Fibroblast of peridontal ligament (primary cell): Measurements from ENCODE around the gene ARFGAP1.
"Not testable (repeated sequence)": the region's sequence is repeated elsewhere in the genome, so short reads cannot be mapped to it uniquely, and the experiment has no call there.

Source experiments
- DNase-seq: peaks from one replicate; pipeline ENCODE4 v3.0.0-alpha.2; 2010; ENCODE audit errors: extremely low read depth

Gene ARFGAP1

GRCh38 chr20:63240004-63240403, 32.6 kb upstream of the ARFGAP1 start:
- no peak for DNase-seq

DNA sequence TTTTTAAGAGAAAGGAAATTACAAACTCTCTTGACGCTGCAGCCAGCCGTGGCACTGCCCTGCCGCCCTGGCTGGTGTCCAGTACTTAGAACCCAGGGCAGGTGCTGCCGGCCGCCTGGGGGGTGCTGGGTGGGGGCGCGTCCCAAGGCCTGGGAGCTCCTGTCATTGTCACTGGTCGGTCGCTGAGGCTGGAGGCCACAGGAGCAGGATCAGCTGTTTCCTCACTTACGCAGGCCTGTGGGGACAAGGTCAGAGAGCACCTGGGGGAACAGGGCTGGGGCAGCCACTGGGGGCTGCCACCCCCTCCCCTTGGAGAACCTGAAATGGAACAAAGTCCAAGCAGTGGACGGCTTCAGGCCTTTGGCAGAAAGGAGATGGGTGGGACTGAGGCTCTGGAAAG, 31.3 kb upstream of the ARFGAP1 start:
- DNase-seq: no peak

DNA sequence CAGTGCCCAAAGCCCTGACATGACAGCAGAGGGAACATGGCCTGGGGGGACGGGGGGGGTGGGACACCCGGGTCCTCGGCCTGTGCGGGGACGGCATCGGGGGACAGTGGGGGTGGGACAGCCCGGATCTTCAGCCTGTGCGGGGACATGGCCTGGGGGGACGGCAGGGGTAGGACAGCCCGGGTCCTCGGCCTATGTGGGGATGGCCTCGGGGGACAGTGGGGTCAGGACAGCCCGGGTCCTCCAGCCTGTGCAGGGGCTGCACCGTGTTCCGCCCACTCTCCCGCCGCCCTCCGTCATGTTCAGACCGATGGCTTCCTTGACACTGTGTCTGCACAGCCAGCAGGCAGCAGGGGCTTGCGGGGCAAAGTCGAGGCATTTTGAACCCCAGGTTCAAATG, 29.9 kb upstream of the ARFGAP1 start:
- no peak for DNase-seq

DNA sequence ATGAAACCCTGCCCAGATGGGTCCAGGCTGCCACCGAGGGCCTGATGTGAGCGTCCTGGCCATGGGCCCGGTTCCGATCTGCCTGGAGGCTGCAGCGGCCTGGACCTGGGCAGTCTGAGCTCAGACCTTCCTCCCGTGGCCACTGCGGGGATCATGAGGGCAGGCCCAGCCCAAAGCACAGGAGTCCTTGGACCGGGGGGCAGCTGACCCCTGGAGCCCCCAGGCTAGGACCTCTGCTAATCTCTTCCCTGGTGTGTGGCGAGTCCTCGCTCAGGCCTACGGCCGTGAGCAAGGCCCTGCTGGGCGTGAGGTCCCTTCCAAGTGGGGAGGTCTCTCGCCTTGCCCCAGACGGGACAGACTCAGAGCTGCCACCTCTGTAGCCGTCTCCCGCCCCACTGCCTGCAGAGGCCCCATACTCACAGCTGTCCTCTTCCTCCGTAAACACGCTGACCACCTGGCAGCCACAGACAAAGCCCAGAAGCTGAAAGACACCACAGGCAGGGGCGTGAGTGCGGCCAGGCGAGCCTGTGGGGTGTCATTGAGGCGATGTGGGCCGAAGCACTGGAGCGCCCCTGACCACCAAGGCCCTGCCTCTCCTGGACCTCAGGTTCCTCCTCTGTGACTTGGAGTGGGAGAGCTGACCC, 28.9 kb upstream of the ARFGAP1 start:
- no peak for DNase-seq

DNA sequence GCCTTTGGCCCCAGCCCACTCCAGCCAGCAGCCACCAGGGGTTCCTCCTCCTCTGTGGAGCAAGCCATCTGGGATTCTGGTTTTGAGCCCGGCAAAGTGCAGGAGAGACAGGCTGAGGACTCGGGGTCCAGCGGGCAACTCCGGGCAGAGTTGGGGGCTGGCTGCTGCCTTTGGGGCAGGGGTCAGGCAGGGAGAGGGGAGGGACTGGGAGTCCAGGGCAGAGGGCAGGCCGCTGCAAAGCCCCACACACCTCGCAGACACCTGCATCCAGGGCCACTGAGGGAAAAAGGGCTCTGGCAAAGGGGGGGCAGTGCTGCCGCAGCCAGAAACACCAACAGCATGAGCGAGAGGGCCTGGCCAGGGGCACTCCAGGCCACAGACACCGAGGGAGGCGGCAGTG, 28.1 kb upstream of the ARFGAP1 start:
- no peak for DNase-seq

- no peak for DNase-seq
Measured at GRCh38 chr20:63246490-63247288, 25.9 kb upstream of the ARFGAP1 start.

DNA sequence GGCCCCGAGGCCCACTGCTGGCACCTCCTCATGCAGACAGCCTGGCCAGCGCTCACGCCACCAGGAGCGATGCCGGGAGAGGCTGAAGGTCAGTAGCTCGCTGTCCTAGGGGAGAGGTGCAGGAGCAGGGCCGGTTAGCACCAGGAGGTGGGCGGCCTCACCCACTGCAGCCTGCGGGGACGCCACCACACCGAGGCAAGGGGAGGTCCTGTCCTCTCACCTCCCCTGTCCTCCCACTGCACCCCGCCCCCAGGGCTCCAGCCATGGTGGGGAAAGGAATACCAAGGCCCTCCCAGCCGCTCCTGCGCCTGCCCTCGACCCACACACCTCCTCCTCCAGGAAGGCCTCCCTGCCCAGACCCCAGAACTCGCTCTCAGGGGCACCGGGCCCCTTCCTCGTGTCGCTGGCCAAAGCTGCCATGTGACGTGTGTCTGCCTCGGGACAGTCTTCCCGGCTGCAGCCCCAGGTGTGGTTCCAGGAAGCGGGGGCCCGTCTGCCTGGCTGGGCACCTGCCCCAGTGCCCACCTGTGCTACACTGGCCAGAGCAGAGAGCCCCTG, 24.9 kb upstream of the ARFGAP1 start:
- DNase-seq: no peak

DNA sequence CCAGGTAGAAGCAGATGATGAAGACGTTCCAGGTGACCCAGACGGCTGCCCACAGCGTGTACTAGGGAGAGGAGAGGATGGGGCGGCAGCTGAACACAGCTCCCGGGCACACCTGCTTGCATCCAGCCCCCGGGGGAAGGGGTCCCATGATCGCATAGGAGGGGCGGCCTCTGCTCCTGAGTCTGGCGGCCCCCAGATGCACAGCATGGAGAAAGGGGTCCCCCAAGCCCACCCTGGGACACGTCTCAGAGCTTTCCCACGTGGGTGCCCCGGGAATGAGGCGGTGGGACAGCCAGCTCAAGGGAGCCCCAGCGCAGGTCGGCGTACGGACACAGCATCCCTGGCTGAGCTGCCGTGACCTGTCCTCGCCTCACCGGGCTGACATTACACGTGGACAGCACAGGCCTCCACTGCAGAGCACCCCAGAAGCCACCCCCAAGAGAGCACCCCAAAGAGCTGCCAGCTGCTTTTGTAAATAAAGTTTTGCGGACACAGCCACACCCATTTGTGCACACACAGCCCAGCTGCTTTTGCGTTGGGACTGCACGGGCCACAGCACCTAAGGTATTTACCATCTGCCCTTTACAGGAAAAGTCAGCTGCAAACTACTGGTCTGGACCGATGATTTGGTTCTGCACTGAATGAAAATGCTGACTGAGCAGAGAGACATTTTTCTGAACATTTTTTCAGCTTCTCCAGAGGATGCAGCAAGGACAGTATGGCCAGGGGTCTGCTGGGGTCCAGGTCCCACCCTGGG, 23.6 kb upstream of the ARFGAP1 start:
- DNase-seq: no peak

GRCh38 chr20:63249891-63250290, 22.7 kb upstream of the ARFGAP1 start:
- DNase-seq: no peak

GRCh38 chr20:63251350-63251749, 21.3 kb upstream of the ARFGAP1 start:
- DNase-seq: not testable (repeated sequence)

DNA sequence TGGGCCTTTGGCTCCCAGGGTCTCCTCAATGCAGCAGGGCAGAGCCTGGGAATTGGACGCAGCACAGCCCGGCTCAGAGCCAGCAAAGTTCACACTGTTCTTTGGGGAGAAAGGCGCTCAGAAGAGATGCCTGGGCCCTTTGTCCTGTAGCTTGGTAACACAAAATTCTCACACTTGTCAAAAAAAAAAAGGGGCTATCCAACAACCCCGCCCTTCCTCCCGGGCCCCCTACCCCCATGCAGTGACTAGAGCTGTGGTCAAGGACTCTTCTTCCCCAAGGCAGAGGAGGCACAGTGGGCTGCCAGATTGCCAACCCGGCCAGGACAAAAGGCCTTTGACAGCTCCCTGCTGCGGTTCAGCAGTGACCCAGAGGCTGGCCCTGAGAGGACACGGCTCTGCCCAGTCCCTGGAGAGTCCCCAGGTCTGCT, 20.3 kb upstream of the ARFGAP1 start:
- no peak for DNase-seq

- DNase-seq: no peak
Measured at GRCh38 chr20:63253065-63253437, 19.6 kb upstream of the ARFGAP1 start.

DNA sequence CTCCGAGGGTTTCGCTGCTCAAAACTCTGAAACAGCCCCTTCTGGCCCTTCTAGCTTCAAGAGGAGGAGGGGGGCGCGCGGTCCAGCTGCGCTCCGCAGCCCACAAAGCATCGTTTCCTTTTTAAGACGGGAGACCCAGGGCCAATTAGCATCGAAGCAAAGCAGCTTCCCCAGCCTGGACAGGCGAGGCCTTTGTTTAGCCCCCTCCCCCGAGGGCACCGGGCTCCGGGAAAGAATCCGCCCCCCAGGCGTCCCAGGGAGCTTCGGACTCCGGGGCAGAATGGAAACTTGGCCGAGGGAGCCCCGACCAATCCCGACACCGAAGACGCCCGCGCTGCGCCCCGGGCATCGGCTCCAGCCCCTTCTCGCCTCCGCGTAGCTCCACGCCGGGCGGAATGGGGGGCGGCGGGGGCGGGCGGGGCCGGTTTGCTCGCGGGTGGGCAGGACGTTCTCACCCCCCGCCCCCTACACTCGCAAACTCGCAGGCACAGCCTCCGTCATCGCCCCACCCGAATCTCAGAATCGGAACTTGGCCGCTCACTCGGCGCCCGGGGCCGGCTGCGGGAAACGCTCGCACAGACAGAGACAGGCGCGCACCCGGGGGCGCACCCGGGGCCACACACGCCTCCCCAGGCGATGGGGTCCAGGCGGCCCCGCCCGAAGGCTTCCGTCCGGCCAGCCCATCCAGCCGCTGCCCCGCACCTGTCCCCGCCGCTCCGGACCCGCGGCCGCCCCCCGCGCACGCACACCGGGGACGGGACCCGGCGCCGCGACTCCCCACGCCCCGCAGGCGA, 19.0 kb upstream of the ARFGAP1 start:
- no peak for DNase-seq

DNA sequence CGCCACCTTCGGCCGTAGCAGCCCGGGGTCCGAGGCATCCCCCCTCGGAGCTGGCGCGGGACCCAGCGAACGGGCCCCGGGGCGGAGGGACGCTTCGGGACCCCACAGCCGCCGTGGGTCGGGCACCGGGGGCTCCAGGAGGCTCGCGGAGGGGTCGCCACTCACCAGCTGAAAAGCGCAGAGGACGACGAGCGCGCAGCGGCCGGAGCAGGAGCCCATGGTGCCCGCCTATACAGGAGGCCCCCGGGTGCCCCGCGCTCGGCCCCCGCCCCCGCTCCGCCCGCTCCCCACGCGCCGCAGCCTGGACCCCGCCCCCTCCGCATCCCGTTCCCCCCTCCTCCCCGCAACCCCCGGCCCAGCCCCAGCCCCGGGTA, 18.4 kb upstream of the ARFGAP1 start, which contains the start of gene NKAIN4:
Gene NKAIN4 (minus strand): TSS at position 232 of the 374 bp plus-strand sequence. CDS start 13 bp downstream, at position 219.
- no peak for DNase-seq

GRCh38 chr20:63254606-63255384, 17.8 kb upstream of the ARFGAP1 start:
- DNase-seq: no peak

DNA sequence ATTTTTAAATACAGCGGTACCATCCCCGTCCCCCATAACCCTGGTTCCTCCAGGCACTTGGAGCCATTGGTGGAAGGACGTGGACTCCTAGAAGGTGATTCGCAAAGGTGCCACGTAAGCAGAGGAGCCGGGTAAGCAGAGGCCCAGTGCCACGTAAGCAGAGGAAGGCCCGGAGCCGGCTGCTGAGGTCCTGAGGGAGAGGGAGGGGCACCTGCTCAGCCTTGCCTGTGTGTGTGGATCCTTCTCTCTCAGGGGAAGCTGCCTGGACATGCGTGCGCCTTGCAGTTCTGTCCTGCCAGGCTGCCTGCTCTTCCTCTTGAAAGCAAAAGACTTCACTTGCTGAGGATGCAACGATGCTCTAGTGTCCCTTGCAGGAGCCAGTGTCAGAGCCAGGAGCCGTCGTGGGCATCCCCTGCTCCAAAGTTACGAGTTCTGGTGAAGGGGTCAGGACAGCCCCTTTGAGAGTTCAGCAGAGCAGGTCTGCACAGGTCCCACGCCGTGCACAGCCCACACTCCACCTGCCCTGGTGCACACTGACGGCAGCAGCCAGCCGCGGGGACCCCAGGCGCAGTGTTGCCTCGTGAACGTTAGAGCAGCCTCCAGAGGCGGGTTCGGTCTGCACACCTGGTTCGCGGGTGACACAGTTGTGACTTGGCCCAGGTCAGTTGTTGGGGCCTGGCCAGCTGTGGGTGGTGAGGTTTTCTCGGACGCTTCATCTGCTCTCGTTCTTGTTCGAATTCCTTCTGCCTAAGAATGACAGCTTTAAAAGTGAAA, 16.5 kb upstream of the ARFGAP1 start:
- DNase-seq: no peak

DNA sequence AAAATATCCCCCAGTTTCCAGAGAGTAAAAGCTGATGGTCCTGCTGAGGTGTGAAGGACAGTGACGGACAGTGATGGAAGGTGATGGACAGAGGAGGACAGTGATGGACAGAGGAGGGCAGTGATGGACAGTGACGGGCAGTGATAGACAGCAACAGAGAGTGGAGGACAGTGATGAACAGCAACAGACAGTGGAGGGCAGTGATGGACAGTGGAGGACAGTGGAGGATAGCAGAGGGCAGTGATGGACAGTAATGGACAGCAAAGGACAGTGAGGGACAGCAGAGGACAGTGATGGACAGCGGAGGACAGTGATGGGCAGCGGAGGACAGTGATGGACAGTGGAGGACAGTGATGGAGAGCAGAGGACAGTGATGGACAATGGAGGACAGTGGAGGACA, 15.7 kb upstream of the ARFGAP1 start:
- DNase-seq: no peak

DNA sequence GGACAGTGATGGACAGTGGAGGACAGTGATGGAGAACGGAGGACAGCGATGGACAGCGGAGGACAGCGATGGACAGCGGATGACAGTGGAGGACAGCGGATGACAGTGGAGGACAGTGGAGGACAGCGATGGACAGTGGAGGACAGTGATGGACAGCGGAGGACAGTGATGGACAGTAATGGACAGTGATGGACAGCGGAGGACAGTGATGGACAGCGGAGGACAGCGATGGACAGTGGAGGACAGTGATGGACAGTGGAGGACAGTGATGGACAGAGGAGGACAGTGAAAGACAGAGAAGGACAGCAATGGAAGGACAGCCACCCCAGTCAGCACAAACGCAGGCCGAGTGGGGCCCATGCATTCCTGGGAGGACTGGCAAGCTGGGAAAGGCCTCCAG, 15.0 kb upstream of the ARFGAP1 start:
- no peak for DNase-seq

DNA sequence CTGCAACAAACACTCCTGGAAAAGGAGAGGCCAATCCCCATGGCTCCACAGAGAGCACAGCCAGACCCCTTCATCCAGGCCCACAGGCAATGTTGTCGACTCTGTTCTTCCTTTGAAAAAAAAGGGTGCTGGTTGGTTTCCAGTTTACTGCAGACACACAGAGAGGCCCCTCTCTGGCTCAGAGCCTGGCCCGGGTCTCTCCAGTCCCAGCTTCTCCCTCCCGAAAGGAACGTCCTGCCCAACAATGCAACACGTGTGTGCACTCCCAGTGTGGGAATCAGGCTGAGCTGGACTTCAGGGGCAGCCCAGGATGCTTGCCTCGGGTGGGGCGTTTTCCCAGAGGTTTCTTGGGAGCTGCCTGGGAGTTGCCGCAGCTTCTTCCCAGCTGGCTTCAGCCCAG, 13.8 kb upstream of the ARFGAP1 start:
- DNase-seq: no peak
